Erythroblast (primary cell): ENCODE results near the gene POT1.

Experiments used
- DNase-seq, 2 experiments: peaks; one replicate each; lab custom pipeline; 2025; lab: John Stamatoyannopoulos, UW
- GATA1 ChIP-seq: IDR thresholded peaks from 2 replicates; pipeline ENCODE4 v1.6.1; 2011; ENCODE audit warnings: low read depth, mild to moderate bottlenecking, control low read depth, low read length, moderate library complexity
- POLR2A ChIP-seq: IDR thresholded peaks from 2 replicates; pipeline ENCODE4 v1.6.1; 2011; ENCODE audit warnings: mild to moderate bottlenecking, low read length

Gene POT1

GRCh38 chr7:124810605-124811004, 119.0 kb downstream of the POT1 start:
- TF ChIP-seq POLR2A = no peak
- TF ChIP-seq GATA1 = no peak
- no peak for DNase-seq

- no peak for DNase-seq
- no peak for TF ChIP-seq GATA1
- no peak for TF ChIP-seq POLR2A
These were observed 121.4 kb downstream of the POT1 start for GRCh38 chr7:124808206-124808605.

GRCh38 chr7:124801330-124801895, 128.2 kb downstream of the POT1 start:
- DNase-seq = no peak
- no peak for TF ChIP-seq GATA1
- no peak for TF ChIP-seq POLR2A

GRCh38 chr7:124800386-124800785, 129.2 kb downstream of the POT1 start:
- no peak for TF ChIP-seq POLR2A
- no peak for TF ChIP-seq GATA1

GRCh38 chr7:124799448-124799847, 130.2 kb downstream of the POT1 start:
- no peak for DNase-seq
- TF ChIP-seq GATA1 (no peak), POLR2A (no peak)

More at GRCh38 chr7:124800386-124800785, 129.2 kb downstream of the POT1 start:
- no peak for DNase-seq

GRCh38 chr7:124796771-124797170, 132.9 kb downstream of the POT1 start:
- TF ChIP-seq POLR2A = no peak
- TF ChIP-seq GATA1 = no peak
- DNase-seq = no peak

GRCh38 chr7:124792696-124793095, 136.9 kb downstream of the POT1 start:
- DNase-seq = no peak
- TF ChIP-seq GATA1 = no peak
- no peak for TF ChIP-seq POLR2A

- TF ChIP-seq GATA1 (no peak), POLR2A (no peak)
- DNase-seq = no peak
These were observed 137.6 kb downstream of the POT1 start for GRCh38 chr7:124792002-124792401.

- no peak for DNase-seq
- no peak for TF ChIP-seq POLR2A
- no peak for TF ChIP-seq GATA1
These were observed 138.2 kb downstream of the POT1 start for GRCh38 chr7:124791426-124791825.

- TF ChIP-seq GATA1 (no peak), POLR2A (no peak)
- no peak for DNase-seq
These were observed 139.0 kb downstream of the POT1 start for GRCh38 chr7:124790645-124791044.

GRCh38 chr7:124785994-124786393, 143.6 kb downstream of the POT1 start:
- TF ChIP-seq GATA1 = no peak
- no peak for TF ChIP-seq POLR2A
- DNase-seq = no peak

- DNase-seq = peak; percentile 20 to 46
- no peak for TF ChIP-seq POLR2A
- no peak for TF ChIP-seq GATA1
These were observed 144.5 kb downstream of the POT1 start for GRCh38 chr7:124784879-124785818.

- no peak for DNase-seq
- no peak for TF ChIP-seq POLR2A
- no peak for TF ChIP-seq GATA1
These were observed 146.4 kb downstream of the POT1 start for GRCh38 chr7:124783271-124783670.

- TF ChIP-seq POLR2A (no peak), GATA1 (no peak)
- DNase-seq = no peak
These were observed 147.5 kb downstream of the POT1 start for GRCh38 chr7:124781907-124782734.
